B cell (primary cell): ENCODE results near the gene PAEP.

Experiments
- EZH2 ChIP-seq: IDR thresholded peaks from 2 replicates; pipeline ENCODE4 v1.6.1; 2012; ENCODE audit warnings: borderline replicate concordance, low read depth, mild to moderate bottlenecking, moderate library complexity, low read length; ENCODE audit not compliant: insufficient read depth, poor library complexity, severe bottlenecking
- TF ChIP-seq, protein P1 (sequence below): fragments of 200-600 bp; IDR thresholded peaks from one replicate; pipeline ENCODE4 v1.8.0; 2022; ENCODE audit warnings: antibody characterized with exemption, mild to moderate bottlenecking

DNA sequence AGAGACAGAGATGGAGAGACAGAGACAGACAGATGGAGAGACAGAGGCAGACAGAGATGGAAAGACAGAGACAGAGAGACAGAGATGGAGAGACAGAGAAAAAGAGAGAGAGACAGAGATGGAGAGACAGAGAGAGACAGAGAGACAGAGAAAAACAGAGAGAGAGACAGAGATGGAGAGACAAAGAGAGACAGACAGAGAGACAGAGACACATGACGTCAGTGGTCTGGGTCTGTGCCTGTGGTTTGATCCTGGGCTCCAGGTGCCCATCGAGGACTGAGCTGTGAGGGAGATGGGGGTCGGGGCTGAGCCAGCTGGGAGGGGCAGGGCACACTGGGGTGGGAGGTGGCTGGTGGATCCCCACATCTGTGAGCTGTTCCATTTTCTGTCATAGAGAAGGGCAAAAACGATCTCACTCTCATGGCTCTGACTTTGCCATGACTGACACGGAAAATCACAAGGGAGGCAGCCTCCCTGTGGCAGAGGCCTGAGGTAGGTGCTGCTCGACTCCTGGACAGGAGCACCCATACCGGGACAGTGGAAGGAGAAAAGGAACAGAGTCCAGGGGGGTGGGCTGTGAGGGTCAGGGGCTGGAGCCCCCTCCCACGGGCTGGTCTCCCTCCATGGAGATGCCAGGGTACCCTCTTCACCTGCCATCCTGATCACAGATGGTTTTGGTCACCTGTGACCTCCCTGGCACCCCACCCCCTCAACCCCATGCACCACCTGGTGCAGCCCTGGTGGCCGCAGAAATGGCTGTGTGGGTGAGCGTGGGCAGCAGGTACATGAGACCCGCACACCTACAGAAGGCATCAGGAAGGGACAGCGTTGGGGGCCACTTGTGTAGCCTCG lies 49.0 kb downstream of the PAEP start:
- TF ChIP-seq, protein P1, sequence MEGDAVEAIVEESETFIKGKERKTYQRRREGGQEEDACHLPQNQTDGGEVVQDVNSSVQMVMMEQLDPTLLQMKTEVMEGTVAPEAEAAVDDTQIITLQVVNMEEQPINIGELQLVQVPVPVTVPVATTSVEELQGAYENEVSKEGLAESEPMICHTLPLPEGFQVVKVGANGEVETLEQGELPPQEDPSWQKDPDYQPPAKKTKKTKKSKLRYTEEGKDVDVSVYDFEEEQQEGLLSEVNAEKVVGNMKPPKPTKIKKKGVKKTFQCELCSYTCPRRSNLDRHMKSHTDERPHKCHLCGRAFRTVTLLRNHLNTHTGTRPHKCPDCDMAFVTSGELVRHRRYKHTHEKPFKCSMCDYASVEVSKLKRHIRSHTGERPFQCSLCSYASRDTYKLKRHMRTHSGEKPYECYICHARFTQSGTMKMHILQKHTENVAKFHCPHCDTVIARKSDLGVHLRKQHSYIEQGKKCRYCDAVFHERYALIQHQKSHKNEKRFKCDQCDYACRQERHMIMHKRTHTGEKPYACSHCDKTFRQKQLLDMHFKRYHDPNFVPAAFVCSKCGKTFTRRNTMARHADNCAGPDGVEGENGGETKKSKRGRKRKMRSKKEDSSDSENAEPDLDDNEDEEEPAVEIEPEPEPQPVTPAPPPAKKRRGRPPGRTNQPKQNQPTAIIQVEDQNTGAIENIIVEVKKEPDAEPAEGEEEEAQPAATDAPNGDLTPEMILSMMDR = no peak
- TF ChIP-seq EZH2 = no peak
